CD4-positive, alpha-beta T cell treated with Interleukin-17A for 4 hours (primary cell): ENCODE measurements around the gene RXRA.
A peak's percentile ranks its signal among the peaks of the same experiment; 100 is the strongest.

Experiments
- DNase-seq: peaks from one replicate; pipeline ENCODE4 v3.0.0-alpha.2; 2020; ENCODE audit warnings: mixed read lengths

The RXRA gene

DNA sequence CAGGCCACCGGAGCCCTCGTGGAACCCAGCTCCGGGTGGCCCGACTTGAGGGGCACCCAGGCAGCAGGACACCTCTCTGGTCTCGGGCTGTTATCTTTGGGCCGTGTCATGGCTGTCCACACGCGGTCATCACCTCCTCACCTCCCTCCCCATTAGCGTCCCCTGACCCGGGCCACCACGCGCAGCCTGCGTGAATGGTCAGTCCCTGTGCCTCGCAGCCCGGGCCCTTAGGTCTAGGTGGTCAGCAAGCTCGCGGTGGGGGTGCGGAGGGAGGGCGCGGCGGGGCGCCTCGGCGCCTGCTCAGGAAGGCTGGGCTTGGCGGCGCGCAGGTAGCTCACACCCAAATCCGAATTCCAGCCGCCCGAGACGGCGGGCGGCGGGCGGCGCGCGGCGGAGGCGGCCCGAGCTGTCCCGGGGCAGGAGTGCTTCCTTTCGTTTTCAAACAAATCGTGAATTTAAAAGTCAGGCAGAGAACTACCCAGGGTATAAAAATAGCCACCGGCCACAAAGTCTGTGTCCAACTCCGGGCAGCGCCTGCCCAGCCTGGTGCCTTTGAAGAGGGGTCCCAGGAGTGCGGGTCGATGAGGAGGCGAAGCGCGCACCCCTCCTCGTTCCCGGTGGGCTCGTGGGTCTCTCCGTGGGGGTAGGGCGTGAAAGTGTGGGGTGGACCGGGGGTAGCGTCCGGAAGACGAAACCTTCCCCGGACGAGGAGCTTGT, 1.0 kb upstream of the RXRA start:
- peak; percentile 53 for DNase-seq

GRCh38 chr9:134326724-134327601, 708 bp downstream of the RXRA start:
- peak; percentile 18 for DNase-seq

DNA sequence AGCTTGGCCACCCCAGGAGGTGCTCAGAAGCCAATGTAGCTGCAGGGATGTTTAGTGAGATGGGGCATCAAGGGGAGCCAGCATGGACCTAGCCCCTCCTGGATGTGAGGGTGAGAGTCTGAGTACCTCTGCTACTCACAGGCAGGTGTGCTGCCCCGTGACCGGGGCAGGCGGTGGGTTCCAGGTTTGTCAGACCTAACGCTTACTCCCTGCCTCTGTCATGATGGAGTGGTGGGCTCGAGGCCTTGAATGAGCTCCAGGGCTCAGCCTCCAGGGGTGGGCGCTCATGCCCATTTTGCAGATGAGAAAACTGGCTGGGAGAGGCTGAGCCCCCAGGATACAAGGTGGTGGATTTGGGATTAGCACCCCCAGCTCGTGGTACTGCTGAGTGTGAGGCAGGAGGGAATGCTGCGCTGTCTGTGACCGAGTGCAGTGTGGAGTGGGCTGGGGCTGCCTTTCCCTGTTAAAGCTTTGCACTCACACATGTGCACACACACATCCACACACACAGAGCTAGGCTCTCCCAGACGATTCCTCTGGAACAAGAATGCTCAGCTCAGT, 1.5 kb downstream of the RXRA start:
- no peak for DNase-seq

DNA sequence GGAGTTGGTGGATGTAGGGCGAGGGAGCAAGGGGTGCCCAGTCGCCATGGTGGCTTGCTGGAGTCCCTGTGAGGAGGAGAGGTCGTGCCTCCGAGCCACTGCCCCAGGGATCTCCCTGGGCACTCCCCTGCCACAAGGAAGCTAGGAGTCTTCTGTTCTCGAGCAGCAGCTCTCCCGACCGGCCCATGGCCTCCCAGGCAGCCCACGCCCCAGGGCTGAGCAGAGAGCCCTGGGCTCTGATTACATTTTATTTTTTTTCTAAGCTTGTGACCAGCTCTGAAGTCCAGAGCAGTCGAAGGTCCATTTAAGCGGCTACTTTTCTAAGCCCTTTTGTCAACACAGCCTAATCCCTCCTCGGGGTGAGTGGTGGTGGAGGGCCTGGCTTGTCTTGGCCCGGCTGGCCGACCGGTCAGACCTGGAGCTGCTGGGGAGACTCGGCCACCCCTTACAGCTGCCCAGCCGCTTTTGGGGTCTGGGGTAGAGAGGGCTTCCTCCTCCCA, 2.1 kb downstream of the RXRA start:
- DNase-seq, result no peak

GRCh38 chr9:134328841-134329575, 2.8 kb downstream of the RXRA start:
- no peak for DNase-seq

- no peak for DNase-seq
These were observed 3.3 kb downstream of the RXRA start for GRCh38 chr9:134329576-134329855.

- DNase-seq, result no peak
These were observed 3.6 kb downstream of the RXRA start for GRCh38 chr9:134329886-134330285.

DNA sequence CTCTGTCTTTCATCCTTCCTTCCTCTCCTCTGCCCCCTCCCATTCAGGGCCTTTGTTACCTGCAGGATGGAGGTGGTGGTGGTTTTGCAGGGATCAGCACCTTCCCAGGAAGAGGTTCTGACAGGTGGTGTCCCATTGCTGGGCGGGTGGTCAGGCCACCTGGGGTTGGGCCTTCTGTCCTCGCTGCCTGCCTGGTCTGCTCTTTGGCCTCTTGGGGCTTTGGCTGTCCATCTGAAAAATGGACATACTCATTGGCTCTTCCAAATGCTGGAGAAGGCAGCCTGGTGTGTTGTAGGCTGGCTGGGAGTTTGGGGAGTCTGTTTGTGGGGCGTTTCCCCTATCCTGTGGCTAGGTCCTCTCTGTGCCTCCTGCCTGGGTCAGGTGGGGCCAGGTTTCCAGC, 4.3 kb downstream of the RXRA start:
- no peak for DNase-seq

- no peak for DNase-seq
These were observed 5.2 kb downstream of the RXRA start for GRCh38 chr9:134331186-134332025.

DNA sequence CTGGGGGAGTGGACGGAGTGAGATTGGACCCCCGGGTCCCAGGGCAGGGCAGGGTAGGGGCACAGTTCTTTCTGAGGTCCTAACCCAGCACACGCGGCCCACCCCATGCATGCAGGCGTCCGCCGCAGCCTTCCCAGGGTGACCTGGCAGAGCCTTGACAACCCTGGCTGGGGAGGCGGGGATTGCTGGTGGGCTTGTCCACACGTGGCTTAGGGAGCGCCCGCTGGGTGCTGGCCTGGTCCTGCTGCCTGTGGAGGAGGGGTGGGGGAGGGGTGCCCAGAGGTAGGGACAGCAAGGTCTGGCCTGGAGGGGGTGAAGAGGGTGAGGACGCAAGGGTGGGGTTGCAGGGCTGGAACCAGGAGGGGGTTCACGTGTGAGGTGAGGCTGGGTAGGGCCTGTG, 6.0 kb downstream of the RXRA start:
- DNase-seq, result no peak

- no peak for DNase-seq
These were observed 6.6 kb downstream of the RXRA start for GRCh38 chr9:134332841-134333233.

DNA sequence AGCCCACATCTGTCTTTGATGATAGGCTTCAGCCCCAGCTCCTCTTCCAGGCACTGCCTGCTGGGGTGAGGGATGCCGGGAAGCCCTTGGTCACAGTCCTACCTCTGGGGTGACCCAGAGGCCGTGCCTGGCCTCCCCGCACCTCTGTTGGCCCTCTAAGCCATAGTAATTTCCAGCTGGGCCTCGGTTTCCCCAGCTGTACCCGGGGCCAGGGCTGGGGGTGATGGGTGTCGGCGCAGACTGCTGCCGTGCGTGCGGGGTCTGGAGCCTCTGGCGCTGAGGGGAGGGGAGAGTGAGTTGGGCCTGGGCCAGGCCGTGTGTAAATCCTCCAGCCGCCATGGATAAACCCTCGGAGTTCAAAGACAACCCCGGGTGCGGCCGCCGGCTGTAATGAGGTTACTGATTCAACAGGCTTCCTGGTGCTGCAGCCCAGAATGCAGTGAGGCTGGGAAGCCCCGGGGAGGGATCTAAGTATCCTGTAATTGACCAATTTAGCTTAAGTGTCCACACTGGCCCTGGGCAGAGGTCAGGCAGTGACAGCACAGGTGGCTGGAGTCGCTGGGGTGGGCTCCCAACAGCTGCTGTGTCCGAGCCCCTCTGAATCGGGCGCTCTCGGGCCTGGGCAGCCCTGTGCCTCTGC, 7.1 kb downstream of the RXRA start:
- DNase-seq, result no peak

- DNase-seq, result no peak
These were observed 7.8 kb downstream of the RXRA start for GRCh38 chr9:134333874-134334581.

DNA sequence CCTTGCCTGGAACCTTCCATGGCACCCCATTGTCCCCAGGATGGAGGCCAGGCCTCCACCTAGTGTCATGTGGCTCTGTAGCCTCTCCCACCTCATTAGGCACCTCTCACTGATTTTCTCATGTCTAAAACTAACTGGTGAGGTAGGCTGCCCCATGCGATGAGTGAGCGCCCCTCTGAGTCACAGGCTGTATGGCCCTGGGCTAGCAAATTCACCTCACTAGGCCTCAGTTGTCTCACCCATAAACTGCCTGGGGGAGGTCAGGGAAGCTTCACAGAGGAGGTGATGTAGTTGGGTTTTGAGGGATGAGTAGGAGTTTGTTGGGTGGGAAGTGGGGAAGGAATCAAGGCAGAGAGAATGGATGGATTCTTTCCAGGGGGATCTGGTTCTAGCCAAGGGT, 8.8 kb downstream of the RXRA start:
- DNase-seq, result no peak

DNA sequence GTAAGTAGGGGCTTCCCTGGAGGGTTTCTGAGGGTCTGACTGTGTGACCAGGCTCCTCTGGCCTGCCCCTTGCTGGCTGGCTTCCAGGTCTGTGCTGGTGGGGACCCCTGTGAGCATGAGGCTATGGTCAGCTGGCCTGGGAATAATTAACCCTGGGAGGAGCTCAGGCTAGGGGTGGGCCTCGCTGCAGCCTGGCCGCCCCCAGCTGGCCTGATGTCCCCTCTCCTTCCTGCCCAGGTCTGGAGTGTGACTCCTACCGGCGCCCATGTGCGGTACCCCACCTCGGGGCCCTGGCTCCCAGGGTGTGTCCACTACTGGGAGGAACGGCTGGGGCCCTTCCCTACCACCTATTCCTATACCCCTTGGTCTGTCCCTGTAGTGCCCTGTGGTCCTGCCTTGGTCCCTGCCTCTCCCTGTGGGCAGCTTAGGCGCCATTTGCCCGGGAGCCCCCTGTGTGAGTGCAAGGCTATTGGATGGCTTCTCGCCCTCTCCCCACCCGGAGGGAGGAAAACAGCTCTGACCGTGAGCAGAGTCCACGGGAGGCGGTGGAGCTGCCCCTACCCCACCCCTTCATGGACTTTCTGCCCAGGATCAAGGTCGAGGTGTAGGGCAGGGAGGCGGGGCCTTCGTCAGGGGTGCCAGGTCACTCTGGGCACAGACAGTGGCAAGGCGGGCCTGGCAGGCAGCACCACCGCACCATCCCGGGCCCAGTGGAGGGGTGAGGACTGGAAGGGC, 9.4 kb downstream of the RXRA start:
- no peak for DNase-seq

DNA sequence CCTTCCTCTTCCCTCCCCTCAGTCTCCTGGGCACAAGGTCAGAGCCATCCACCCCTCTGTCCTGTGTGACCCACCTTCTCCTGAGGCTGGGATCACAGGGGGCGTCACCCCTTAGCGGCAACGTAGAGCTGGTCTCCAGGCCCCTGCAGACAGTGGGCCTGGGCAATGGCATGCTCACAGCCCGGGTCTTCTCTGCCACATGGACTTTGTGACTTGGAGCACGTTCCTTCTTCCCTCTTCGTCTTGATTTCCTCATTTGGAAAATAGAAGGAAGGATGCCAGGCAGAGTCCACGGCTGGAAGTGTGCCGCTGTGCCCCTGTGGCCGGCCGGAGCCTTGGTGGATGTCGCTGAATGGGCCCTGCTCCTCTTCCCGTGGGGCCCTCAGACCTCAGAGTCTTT, 10.0 kb downstream of the RXRA start:
- DNase-seq, result no peak

DNA sequence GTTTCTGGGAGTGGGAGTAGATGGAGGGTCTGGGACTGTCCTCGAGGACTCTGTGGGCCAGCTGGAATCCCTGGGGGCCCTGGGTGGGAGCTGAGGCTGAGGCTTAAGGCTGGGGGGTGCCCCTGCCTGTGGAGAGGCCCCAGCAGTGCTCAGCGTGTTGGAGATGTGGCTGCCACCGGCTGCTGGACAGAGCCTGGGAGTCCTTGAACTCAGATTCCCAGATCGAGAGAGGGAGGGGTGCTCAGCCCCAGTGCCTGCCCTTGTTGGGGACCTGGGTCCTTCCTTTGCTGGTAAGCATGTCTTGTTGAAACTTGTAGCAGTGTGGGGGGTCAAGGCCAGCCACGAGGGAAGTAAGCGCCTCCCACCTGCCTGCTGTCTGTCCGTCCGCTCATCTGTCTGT, 10.7 kb downstream of the RXRA start:
- no peak for DNase-seq

DNA sequence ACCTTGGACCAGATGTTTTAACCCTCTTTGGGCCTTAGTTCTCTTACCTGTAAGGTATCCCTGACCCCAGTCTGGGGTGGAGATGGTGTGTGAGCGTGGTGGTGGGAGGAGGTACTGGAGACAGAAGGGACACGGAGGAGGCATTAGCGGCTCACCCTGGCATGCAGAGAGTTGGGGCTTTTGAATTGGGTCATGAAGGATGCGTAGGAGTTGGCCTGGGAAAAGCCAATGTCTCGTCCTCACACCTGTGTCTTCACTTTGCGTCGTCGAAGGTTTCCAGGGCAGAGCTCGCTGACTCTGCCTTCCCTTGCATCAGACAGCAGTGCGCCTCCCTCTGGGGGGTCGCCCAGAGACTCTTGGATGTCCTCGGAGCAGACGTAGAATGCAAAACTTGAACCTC, 11.2 kb downstream of the RXRA start:
- DNase-seq, result no peak

- no peak for DNase-seq
These were observed 12.3 kb downstream of the RXRA start for GRCh38 chr9:134338394-134339182.
